DOHH2 (cell line): Measurements from ENCODE around the gene FOXG1.

ENCODE experiments used
- H3F3A ChIP-seq: fragments of 200-600 bp; sonication (generic), shearing (Covaris generic); 2 replicates; pipeline ENCODE4 v1.6.0; 2016; ENCODE audit warnings: antibody characterized with exemption, mild to moderate bottlenecking; ENCODE audit not compliant: control insufficient read depth, insufficient read depth
- H3K27ac ChIP-seq: fragments of 200-600 bp; sonication (generic); 2 replicates; pipeline ENCODE4 v1.5.1; 2014; ENCODE audit warnings: low read depth, mild to moderate bottlenecking, low read length, moderate library complexity
- H3K27me3 ChIP-seq: fragments of 200-600 bp; sonication (generic); 2 replicates; pipeline ENCODE4 v1.6.1; 2014; ENCODE audit warnings: mild to moderate bottlenecking, low read length, mixed read lengths; ENCODE audit not compliant: control insufficient read depth
- H3K36me3 ChIP-seq: fragments of 200-600 bp; sonication (generic); 2 replicates; pipeline ENCODE4 v1.6.1; 2014; ENCODE audit warnings: mild to moderate bottlenecking, low read length, moderate library complexity, mixed read lengths; ENCODE audit not compliant: control insufficient read depth
- H3K4me1 ChIP-seq: fragments of 200-600 bp; sonication (generic); 2 replicates; pipeline ENCODE4 v1.6.1; 2014; ENCODE audit warnings: mild to moderate bottlenecking, low read length, mixed read lengths; ENCODE audit not compliant: control insufficient read depth
- H3K4me2 ChIP-seq: fragments of 200-600 bp; sonication (generic); 2 replicates; pipeline ENCODE4 v1.6.0; 2014; ENCODE audit warnings: mild to moderate bottlenecking, low read length, moderate library complexity
- H3K4me3 ChIP-seq: fragments of 200-600 bp; sonication (generic); 2 replicates; pipeline ENCODE4 v1.5.1; 2014; ENCODE audit warnings: mild to moderate bottlenecking, low read length, mixed read lengths
- H3K79me2 ChIP-seq: fragments of 200-600 bp; sonication (generic); 2 replicates; pipeline ENCODE4 v1.6.1; 2014; ENCODE audit warnings: mild to moderate bottlenecking, low read length, mixed read lengths; ENCODE audit not compliant: control insufficient read depth
- H3K9me2 ChIP-seq: fragments of 200-600 bp; sonication (generic); replicated peaks from 2 replicates; pipeline ENCODE4 v1.6.1; 2014; ENCODE audit warnings: mild to moderate bottlenecking, low read length, mixed read lengths; ENCODE audit not compliant: control insufficient read depth
- H3K9me3 ChIP-seq: fragments of 200-600 bp; sonication (generic); 2 replicates; pipeline ENCODE4 v1.6.1; 2014; ENCODE audit warnings: antibody characterized with exemption, low read length, mixed read lengths; ENCODE audit not compliant: control insufficient read depth, insufficient read depth
- H4K20me1 ChIP-seq: fragments of 200-600 bp; sonication (generic); 2 replicates; pipeline ENCODE4 v1.6.0; 2014; ENCODE audit warnings: low read depth, mild to moderate bottlenecking, antibody characterized with exemption, low read length, moderate library complexity; ENCODE audit not compliant: control insufficient read depth, insufficient read depth
- EZH2phosphoT487 ChIP-seq: fragments of 200-600 bp; sonication (generic); IDR thresholded peaks from 2 replicates; pipeline ENCODE4 v1.6.1; 2017; ENCODE audit warnings: borderline replicate concordance, mild to moderate bottlenecking, antibody characterized with exemption, low read length, moderate library complexity, mixed read lengths
- TF ChIP-seq, protein P1 (sequence below): fragments of 200-600 bp; sonication (generic); IDR thresholded peaks from one replicate; pipeline ENCODE4 v1.5.1; 2014; ENCODE audit warnings: antibody characterized with exemption, mild to moderate bottlenecking, low read depth, low read length; ENCODE audit not compliant: poor library complexity, severe bottlenecking

FOXG1 gene

DNA sequence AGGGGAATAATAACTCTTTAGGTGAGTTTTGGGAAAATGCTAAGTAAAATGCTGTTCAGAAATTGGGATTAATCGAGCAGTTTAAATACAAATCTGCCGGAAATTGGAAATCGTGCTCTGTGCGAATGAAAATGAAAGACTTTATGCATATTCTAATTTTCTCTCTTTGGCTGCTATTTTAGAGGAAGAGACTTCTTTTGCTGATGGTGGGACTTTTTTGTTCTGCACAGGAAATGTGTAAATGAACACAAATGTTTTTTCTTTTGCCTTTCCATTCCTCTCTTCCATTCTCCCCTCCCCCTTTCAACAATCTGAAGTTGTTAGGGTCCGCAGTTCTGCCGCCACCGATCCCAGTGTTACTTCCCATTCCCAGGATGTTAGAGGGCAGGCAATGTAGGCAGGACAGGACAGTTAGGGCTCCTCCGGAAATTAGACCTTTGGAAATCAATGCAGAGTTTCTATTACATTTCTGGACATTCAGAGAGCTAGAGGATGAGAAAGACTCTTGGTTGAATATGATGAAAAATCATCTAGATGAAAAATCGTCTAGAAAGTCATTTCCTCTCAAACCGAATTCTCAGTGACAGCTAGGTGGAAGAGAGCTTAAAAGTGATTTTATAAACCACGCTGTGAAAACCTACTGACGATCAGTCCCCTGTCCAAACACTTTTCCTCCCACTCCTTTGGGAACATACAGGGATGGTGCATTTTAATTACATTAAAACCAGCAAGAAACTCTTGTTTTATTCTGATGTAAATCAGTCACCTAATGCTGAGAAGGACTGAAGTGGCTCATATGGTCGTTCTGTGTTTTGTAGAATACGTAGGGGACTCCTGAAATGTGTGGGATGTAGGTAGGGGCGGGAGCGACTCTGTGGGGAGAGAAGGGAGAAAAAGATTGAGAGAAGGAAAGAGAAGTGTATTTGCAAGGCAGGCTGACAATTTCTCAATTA, 17.8 kb downstream of the FOXG1 start:
- H3K27me3 ChIP-seq, result no peaks in the 10 kb centered on the region
- TF ChIP-seq, protein P1, sequence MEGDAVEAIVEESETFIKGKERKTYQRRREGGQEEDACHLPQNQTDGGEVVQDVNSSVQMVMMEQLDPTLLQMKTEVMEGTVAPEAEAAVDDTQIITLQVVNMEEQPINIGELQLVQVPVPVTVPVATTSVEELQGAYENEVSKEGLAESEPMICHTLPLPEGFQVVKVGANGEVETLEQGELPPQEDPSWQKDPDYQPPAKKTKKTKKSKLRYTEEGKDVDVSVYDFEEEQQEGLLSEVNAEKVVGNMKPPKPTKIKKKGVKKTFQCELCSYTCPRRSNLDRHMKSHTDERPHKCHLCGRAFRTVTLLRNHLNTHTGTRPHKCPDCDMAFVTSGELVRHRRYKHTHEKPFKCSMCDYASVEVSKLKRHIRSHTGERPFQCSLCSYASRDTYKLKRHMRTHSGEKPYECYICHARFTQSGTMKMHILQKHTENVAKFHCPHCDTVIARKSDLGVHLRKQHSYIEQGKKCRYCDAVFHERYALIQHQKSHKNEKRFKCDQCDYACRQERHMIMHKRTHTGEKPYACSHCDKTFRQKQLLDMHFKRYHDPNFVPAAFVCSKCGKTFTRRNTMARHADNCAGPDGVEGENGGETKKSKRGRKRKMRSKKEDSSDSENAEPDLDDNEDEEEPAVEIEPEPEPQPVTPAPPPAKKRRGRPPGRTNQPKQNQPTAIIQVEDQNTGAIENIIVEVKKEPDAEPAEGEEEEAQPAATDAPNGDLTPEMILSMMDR, result no peak
- no peak for TF ChIP-seq EZH2phosphoT487
- H3K27ac ChIP-seq, result no peak overlapping the region
- H3K9me2 ChIP-seq, result no peaks in the 10 kb centered on the region; the same call in 1 of the 2 replicates
- H3K9me3 ChIP-seq, result no peaks in the 10 kb centered on the region; the same call in 1 of the 2 replicates
- no peaks in the 10 kb centered on the region for H4K20me1 ChIP-seq
- no peak overlapping the region for H3K4me2 ChIP-seq
- H3K4me1 ChIP-seq, result no peaks in the 10 kb centered on the region
- H3K79me2 ChIP-seq, result no peaks in the 10 kb centered on the region
- no peaks in the 10 kb centered on the region for H3K36me3 ChIP-seq
- no peak overlapping the region for H3K4me3 ChIP-seq
- H3F3A ChIP-seq, result no peaks in the 10 kb centered on the region

GRCh38 chr14:28785096-28785952, 18.7 kb downstream of the FOXG1 start:
- no peaks in the 10 kb centered on the region for H3K4me1 ChIP-seq
- H4K20me1 ChIP-seq, result no peaks in the 10 kb centered on the region
- no peak overlapping the region for H3K4me2 ChIP-seq
- TF ChIP-seq, protein P1, result no peak
- no peak for TF ChIP-seq EZH2phosphoT487
- H3K9me2 ChIP-seq, result no peaks in the 10 kb centered on the region; the same call in 1 of the 2 replicates
- no peak overlapping the region for H3K4me3 ChIP-seq
- H3K36me3 ChIP-seq, result no peaks in the 10 kb centered on the region
- H3K27me3 ChIP-seq, result no peaks in the 10 kb centered on the region
- H3K79me2 ChIP-seq, result no peaks in the 10 kb centered on the region
- no peak overlapping the region for H3K27ac ChIP-seq
- no peaks in the 10 kb centered on the region; the same call in 1 of the 2 replicates for H3K9me3 ChIP-seq
- H3F3A ChIP-seq, result no peaks in the 10 kb centered on the region

DNA sequence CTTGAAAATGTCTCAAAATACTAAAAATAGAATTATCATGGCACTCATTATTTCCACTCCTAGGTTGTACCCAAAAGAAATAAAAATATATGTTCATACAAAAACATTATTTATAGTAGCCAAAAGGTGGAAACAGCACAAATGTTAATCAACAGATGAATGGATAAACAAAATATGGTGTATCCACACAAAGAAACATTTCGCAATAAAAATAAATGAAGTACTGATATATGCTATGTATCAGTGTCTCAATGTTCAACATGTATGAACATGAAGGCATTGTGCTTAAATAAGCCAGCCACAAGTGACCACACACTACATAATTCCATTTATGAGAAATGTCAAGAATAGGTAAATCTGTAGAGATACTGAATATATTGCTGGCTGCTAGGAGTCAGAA, 40.9 kb downstream of the FOXG1 start:
- Histone ChIP-seq H3K4me1 (no peaks in the 10 kb centered on the region), H3K9me2 (no peaks in the 10 kb centered on the region), H3K9me3 (no peaks in the 10 kb centered on the region), H3K36me3 (no peaks in the 10 kb centered on the region), H3F3A (no peaks in the 10 kb centered on the region), H3K4me3 (no peak overlapping the region), H3K27ac (no peak overlapping the region), H4K20me1 (no peaks in the 10 kb centered on the region), H3K27me3 (no peaks in the 10 kb centered on the region), H3K4me2 (no peak overlapping the region), H3K79me2 (no peaks in the 10 kb centered on the region)
- TF ChIP-seq, protein P1, result no peak
- no peak for TF ChIP-seq EZH2phosphoT487
